Measurements from ENCODE around the gene HS1BP3. TPM values are rescaled to one million over a fixed set of nuclear protein-coding genes. Genes with fewer than 3 reads are reported as not detected.

HS1BP3 gene
- total RNA-seq, 3 donors from 2014 or later (not counting 1 experiment from before 2014, with no cell fraction given) = 17.4 to 25.7 (median 22.8) TPM

DNA sequence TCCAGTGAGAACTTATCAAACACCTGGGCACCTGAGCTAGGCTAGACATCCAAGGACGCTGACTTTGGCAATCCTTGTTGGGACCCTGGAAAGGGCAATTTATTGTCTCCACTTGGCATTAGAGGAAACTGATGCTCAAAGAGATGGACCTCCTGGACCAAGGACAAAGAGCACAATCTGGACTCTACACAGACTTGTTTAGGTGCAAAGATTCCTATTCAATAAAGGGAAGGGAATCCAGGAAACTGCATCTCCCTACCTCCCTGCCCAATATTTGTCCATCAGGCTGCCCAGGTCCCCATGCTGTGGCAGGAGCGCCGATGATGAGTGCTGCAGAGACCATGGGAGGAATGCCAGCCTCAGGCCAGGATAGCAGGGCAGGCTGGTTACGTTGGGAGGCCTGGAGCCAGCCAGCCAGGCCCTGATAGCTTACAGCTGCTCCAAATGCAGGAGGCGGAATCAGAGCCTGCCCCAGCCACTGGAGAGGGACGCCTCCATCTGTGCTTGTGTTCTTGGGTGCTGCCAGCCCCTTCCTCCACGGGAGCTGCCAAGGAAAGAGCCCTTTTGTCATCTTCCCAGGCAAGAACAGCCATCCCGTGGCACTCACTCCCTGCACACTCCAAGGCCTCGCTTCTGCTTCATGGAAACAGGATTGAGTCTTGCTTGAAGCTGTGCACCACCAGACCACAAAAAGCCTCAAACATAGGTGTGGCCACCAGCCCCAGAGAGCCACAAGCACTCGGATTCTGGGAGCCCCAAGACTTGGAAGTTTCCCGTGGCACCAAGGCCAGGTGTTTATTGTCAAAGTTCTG is 60.0 kb downstream of the HS1BP3 start:
- Histone ChIP-seq H3K27me3 (ENCODE audit: control insufficient read depth, insufficient read depth, low read length) (no peaks in the 10 kb centered on the region), H3K27ac (ENCODE audit: low read length) (no peak overlapping the region), H3K9me3 (ENCODE audit: control insufficient read depth, insufficient read depth, low read length) (no peaks in the 10 kb centered on the region), H3K36me3 (ENCODE audit: control insufficient read depth, insufficient read depth, low read length) (no peaks in the 10 kb centered on the region), H3K4me1 (ENCODE audit: control insufficient read depth, insufficient read depth, low read length) (peaks cover 23% of the 10 kb centered on the region), H3K4me3 (ENCODE audit: low read length) (no peak overlapping the region)
- peaks cover 0 to 6% of the 10 kb centered on the region in 2 donors for H3K27me3 Mint-ChIP-seq (ENCODE audit: low read depth in 2 of 2)
- H3K4me3 Mint-ChIP-seq = no peak overlapping the region
- TF ChIP-seq, protein P1, sequence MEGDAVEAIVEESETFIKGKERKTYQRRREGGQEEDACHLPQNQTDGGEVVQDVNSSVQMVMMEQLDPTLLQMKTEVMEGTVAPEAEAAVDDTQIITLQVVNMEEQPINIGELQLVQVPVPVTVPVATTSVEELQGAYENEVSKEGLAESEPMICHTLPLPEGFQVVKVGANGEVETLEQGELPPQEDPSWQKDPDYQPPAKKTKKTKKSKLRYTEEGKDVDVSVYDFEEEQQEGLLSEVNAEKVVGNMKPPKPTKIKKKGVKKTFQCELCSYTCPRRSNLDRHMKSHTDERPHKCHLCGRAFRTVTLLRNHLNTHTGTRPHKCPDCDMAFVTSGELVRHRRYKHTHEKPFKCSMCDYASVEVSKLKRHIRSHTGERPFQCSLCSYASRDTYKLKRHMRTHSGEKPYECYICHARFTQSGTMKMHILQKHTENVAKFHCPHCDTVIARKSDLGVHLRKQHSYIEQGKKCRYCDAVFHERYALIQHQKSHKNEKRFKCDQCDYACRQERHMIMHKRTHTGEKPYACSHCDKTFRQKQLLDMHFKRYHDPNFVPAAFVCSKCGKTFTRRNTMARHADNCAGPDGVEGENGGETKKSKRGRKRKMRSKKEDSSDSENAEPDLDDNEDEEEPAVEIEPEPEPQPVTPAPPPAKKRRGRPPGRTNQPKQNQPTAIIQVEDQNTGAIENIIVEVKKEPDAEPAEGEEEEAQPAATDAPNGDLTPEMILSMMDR (IDR thresholded peaks at IDR 0.05) = no peak
- 91% methylated on average over 11 of the region's 11 CpGs for WGBS (ENCODE audit: insufficient coverage)
- ATAC-seq (no peak), DNase-seq (no peak)
- intact Hi-C loops (cut with micrococcal nuclease) = no loop called here
- H3K36me3 Mint-ChIP-seq = no peaks in the 10 kb centered on the region
- peaks cover 16 to 29% of the 10 kb centered on the region in 2 donors for H3K4me1 Mint-ChIP-seq
- peak overlapping the region in 1 of 2 donors; percentile 56 for H3K27ac Mint-ChIP-seq
- no peaks in the 10 kb centered on the region for H3K9me3 Mint-ChIP-seq

DNA sequence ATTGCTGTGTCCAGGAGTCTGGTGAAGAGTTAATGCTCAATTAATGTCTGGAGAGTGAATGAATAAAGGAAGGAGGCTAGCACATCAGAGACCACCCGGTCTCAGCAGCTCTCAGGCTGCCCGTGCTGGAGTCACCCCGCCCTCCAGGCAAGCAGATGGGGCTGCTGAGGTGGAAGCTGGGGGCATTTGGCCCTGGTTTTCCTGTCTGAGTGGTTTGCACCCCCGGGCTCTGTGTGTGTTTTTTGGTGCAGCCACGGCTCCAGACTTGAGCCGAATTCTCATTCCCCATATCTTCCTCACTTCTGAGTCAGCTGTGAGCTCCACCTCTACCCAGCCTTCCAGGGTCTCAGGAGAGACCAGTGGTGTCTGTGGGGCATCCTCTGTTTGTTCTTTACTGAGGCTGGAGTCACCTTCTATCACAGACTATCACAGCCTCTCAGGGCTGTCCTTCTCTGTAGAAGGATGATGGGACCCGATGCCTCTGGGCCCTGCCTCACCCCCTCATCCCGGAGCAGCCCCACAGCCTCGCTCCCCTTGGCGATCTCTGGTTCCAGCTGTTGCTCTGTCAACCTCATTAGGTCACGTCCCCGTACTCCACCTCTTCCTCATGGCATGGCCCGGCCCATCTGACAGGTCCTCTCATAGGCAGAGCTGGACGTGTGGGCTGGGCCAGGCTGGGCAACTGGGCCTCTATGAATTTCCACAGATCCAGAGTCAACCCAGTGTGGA is 60.8 kb downstream of the HS1BP3 start:
- DNase-seq (no peak), ATAC-seq (no peak)
- Histone ChIP-seq H3K9me3 (ENCODE audit: control insufficient read depth, insufficient read depth, low read length) (no peaks in the 10 kb centered on the region), H3K27me3 (ENCODE audit: control insufficient read depth, insufficient read depth, low read length) (no peaks in the 10 kb centered on the region), H3K36me3 (ENCODE audit: control insufficient read depth, insufficient read depth, low read length) (no peaks in the 10 kb centered on the region), H3K27ac (ENCODE audit: low read length) (no peak overlapping the region), H3K4me3 (ENCODE audit: low read length) (no peak overlapping the region), H3K4me1 (ENCODE audit: control insufficient read depth, insufficient read depth, low read length) (peaks cover 16% of the 10 kb centered on the region)
- WGBS (ENCODE audit: insufficient coverage) = 77% methylated on average over 14 of the region's 14 CpGs
- peaks cover 9 to 27% of the 10 kb centered on the region in 2 donors for H3K4me1 Mint-ChIP-seq
- H3K9me3 Mint-ChIP-seq = no peaks in the 10 kb centered on the region
- H3K4me3 Mint-ChIP-seq = no peak overlapping the region
- intact Hi-C loops (cut with micrococcal nuclease) = no loop called here
- H3K36me3 Mint-ChIP-seq = no peaks in the 10 kb centered on the region
- peaks cover 0 to 6% of the 10 kb centered on the region in 2 donors for H3K27me3 Mint-ChIP-seq (ENCODE audit: low read depth in 2 of 2)
- peak overlapping the region in 1 of 2 donors; percentile 56 for H3K27ac Mint-ChIP-seq
- TF ChIP-seq, protein P1 (IDR thresholded peaks at IDR 0.05) = no peak

DNA sequence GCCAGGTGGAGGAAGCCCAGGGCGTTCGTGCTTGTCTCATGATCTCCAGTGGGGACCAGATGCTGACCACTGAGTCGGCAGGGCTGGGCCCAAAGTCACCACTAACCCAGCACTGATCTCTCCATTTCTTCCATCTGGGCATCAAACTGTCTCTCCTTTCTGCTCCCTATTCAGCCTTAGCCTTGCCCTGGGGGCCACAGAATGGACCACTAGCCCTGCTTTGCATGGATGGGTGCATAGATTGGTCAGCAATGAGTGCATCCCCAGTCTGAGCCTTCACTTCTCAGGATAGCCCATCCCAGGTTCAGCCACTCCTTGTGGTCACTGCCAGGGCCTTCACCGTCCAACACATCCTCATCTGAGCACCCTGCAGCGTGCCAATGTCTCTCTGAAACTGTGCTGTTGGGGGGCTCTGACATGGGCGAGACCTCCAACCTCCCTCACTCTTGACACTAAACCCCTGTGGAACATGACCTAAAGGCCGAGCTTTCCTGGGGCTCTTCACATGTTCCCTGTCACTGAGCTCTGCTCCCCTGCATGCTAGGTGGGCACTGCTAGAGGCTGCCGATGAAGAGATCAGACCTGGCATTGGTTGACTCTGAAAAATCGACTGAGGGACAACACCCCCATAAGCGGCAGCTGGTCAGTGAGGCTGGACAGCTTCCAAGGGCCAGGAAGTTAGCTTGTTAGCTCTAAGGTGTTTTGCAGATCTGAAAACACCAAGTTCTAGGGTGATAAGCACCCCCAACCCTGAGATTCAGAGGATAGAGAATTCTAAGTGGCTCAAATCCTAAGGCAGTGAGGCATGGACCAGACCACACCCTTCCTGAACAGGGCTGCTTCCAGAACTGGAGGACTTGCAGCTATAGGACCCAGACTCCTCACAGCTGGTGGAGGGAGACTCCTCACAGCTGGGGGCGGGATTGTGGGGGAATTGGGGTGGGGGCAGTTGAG is 61.7 kb downstream of the HS1BP3 start:
- DNase-seq (no peak), ATAC-seq (no peak)
- Histone ChIP-seq H3K27me3 (ENCODE audit: control insufficient read depth, insufficient read depth, low read length) (no peaks in the 10 kb centered on the region), H3K4me1 (ENCODE audit: control insufficient read depth, insufficient read depth, low read length) (peaks cover 10% of the 10 kb centered on the region), H3K27ac (ENCODE audit: low read length) (no peak overlapping the region), H3K9me3 (ENCODE audit: control insufficient read depth, insufficient read depth, low read length) (no peaks in the 10 kb centered on the region), H3K36me3 (ENCODE audit: control insufficient read depth, insufficient read depth, low read length) (no peaks in the 10 kb centered on the region), H3K4me3 (ENCODE audit: low read length) (no peak overlapping the region)
- TF ChIP-seq, protein P1 (IDR thresholded peaks at IDR 0.05) = no peak
- intact Hi-C loops (cut with micrococcal nuclease) = no loop called here
- WGBS (ENCODE audit: insufficient coverage) = 76% methylated on average over 11 of the region's 11 CpGs
- Mint-ChIP-seq H3K27ac (no peak overlapping the region), H3K4me1 (peaks cover 5 to 32% of the 10 kb centered on the region in 2 donors), H3K27me3 (ENCODE audit: low read depth in 2 of 2) (peaks cover 0 to 6% of the 10 kb centered on the region in 2 donors), H3K36me3 (no peaks in the 10 kb centered on the region), H3K9me3 (no peaks in the 10 kb centered on the region), H3K4me3 (no peak overlapping the region)

Measured in natural killer cell (primary cell).